SIG-M5 treated with dmso at 0.1 percent for 504 hours (cell line): ENCODE measurements around the gene MARCHF3.
"Not testable (repeated sequence)": the region's sequence is repeated elsewhere in the genome, so short reads cannot be mapped to it uniquely, and the experiment has no call there.

ENCODE experiments used
- DNase-seq: peaks from one replicate; lab custom pipeline; 2025; ENCODE audit not compliant: unreplicated experiment; lab: John Stamatoyannopoulos, UW

MARCHF3 gene

GRCh38 chr5:126852841-126853271 lies 177.5 kb downstream of the MARCHF3 start:
- no peak for DNase-seq

GRCh38 chr5:126852091-126852571 lies 178.2 kb downstream of the MARCHF3 start:
- DNase-seq: no peak

- no peak for DNase-seq
These were observed 178.8 kb downstream of the MARCHF3 start for GRCh38 chr5:126851501-126852011.

- DNase-seq: no peak
These were observed 181.2 kb downstream of the MARCHF3 start for GRCh38 chr5:126849101-126849678.

- no peak for DNase-seq
These were observed 182.1 kb downstream of the MARCHF3 start for GRCh38 chr5:126848253-126848652.

GRCh38 chr5:126847826-126848251 lies 182.5 kb downstream of the MARCHF3 start:
- no peak for DNase-seq

- no peak for DNase-seq
These were observed 182.9 kb downstream of the MARCHF3 start for GRCh38 chr5:126847456-126847820.

GRCh38 chr5:126846744-126847455 lies 183.5 kb downstream of the MARCHF3 start:
- DNase-seq: no peak

- no peak for DNase-seq
These were observed 184.0 kb downstream of the MARCHF3 start for GRCh38 chr5:126846344-126846743.

GRCh38 chr5:126845470-126846070 lies 184.8 kb downstream of the MARCHF3 start:
- DNase-seq: peak; percentile 77

- DNase-seq: not testable (repeated sequence)
These were observed 187.0 kb downstream of the MARCHF3 start for GRCh38 chr5:126843375-126843774.

- not testable (repeated sequence) for DNase-seq
These were observed 191.0 kb downstream of the MARCHF3 start for GRCh38 chr5:126839407-126839806.

- no peak for DNase-seq
These were observed 192.3 kb downstream of the MARCHF3 start for GRCh38 chr5:126837906-126838539.

GRCh38 chr5:126837242-126837641 lies 193.1 kb downstream of the MARCHF3 start:
- no peak for DNase-seq

- no peak for DNase-seq
These were observed 193.6 kb downstream of the MARCHF3 start for GRCh38 chr5:126836778-126837177.

GRCh38 chr5:126831156-126831555 lies 199.2 kb downstream of the MARCHF3 start:
- no peak for DNase-seq

- no peak for DNase-seq
These were observed 200.3 kb downstream of the MARCHF3 start for GRCh38 chr5:126830061-126830460.

GRCh38 chr5:126829098-126829497 lies 201.3 kb downstream of the MARCHF3 start:
- DNase-seq: no peak

GRCh38 chr5:126826619-126827215 lies 203.6 kb downstream of the MARCHF3 start:
- DNase-seq: no peak

GRCh38 chr5:126819253-126819652 lies 211.1 kb downstream of the MARCHF3 start:
- no peak for DNase-seq

- no peak for DNase-seq
These were observed 211.6 kb downstream of the MARCHF3 start for GRCh38 chr5:126818736-126819135.
